OCI-LY1 (cell line): ENCODE data around the gene SLC43A3.

Experiments
- EZH2 ChIP-seq: fragments of 200-600 bp; sonication (generic), shearing (Covaris generic); IDR thresholded peaks from 2 replicates; pipeline ENCODE4 v1.8.0; 2017; ENCODE audit warnings: borderline replicate concordance, mixed run types, mild to moderate bottlenecking, antibody characterized with exemption, low read length, moderate library complexity, mixed read lengths
- TF ChIP-seq, protein P1 (sequence below): fragments of 200-600 bp; sonication (generic), shearing (Covaris generic); IDR thresholded peaks from 2 replicates; pipeline ENCODE4 v1.5.1; 2017; ENCODE audit warnings: mild to moderate bottlenecking, antibody characterized with exemption, low read length, moderate library complexity, mixed read lengths

DNA sequence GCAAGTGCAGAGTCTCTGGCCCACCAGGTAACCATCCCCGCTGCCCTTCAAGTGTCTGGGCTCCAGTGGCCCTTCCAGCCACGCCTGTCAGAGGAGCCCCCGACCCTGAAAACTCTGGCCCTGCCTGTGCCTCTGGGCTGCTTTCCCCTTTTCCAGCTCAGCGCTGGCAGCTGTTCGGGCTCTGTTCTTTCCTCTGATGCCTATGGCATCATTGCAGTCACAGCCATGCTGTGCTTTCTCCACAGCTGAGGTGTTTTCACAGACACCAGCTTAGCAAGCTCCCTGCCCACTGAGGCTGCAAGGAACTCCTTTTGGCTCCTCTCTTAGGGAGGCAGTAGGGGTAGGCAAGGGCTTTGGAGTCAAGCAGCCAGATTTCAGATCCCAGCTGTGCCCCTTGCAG lies 67.5 kb downstream of the SLC43A3 start:
- TF ChIP-seq, protein P1, sequence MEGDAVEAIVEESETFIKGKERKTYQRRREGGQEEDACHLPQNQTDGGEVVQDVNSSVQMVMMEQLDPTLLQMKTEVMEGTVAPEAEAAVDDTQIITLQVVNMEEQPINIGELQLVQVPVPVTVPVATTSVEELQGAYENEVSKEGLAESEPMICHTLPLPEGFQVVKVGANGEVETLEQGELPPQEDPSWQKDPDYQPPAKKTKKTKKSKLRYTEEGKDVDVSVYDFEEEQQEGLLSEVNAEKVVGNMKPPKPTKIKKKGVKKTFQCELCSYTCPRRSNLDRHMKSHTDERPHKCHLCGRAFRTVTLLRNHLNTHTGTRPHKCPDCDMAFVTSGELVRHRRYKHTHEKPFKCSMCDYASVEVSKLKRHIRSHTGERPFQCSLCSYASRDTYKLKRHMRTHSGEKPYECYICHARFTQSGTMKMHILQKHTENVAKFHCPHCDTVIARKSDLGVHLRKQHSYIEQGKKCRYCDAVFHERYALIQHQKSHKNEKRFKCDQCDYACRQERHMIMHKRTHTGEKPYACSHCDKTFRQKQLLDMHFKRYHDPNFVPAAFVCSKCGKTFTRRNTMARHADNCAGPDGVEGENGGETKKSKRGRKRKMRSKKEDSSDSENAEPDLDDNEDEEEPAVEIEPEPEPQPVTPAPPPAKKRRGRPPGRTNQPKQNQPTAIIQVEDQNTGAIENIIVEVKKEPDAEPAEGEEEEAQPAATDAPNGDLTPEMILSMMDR: no peak
- TF ChIP-seq EZH2: no peak
